PC-3 (cell line): ENCODE data around the gene STN1. TPM values are rescaled to one million over a fixed set of nuclear protein-coding genes. Genes with fewer than 3 reads are reported as not detected.

Experiments
- ATAC-seq: fragments of 200-7000 bp; cut with Tn5 transposase; 2 replicates; pipeline ENCODE4 v1.9.1; 2020; ENCODE audit warnings: mild to moderate bottlenecking, moderate library complexity
- BruUV-seq: library from RNA; stranded (reverse); fragments of 400-500 nt; replicated peaks from 2 replicates; lab custom pipeline; 2021; lab: Mats Ljungman, UMichigan
- CTCF ChIA-PET: fragments of 300-600 bp; sonication (Branson Sonifier 250); formaldehyde crosslinking; loops from one replicate; lab custom pipeline; 2022; ENCODE audit warnings: antibody characterized with exemption; lab: Charles Lee
- POLR2A ChIA-PET: fragments of 300-600 bp; sonication (Branson Sonifier 250); formaldehyde crosslinking; loops from one replicate; lab custom pipeline; 2022; ENCODE audit warnings: antibody characterized with exemption; ENCODE audit not compliant: unreplicated experiment; lab: Charles Lee
- DNase-seq: peaks from one replicate; pipeline ENCODE4 v3.0.0-alpha.2; 2015
- H2AFZ ChIP-seq: fragments of 300-600 bp; sonication (generic); 2 replicates; pipeline ENCODE4 v1.6.0; 2016; ENCODE audit warnings: antibody characterized with exemption, low read length
- H3F3A ChIP-seq: fragments of 300-600 bp; sonication (generic); one replicate; pipeline ENCODE4 v1.6.0; 2017; ENCODE audit warnings: antibody characterized with exemption, low read length, control low read depth, mild to moderate bottlenecking; ENCODE audit not compliant: unreplicated experiment
- H3K27ac ChIP-seq: fragments of 300-600 bp; sonication (generic); 2 replicates; pipeline ENCODE4 v1.5.1; 2016; ENCODE audit warnings: mild to moderate bottlenecking, low read length
- H3K27me3 ChIP-seq: fragments of 300-600 bp; sonication (generic); 2 replicates; pipeline ENCODE4 v1.6.1; 2016; ENCODE audit warnings: low read length, mixed read lengths
- H3K36me3 ChIP-seq: fragments of 300-600 bp; sonication (generic); 2 replicates; pipeline ENCODE4 v1.6.1; 2016; ENCODE audit warnings: low read depth, mixed run types, low read length, mixed read lengths
- H3K4me1 ChIP-seq: fragments of 300-600 bp; sonication (generic); 2 replicates; pipeline ENCODE4 v1.5.1; 2016; ENCODE audit warnings: low read length; ENCODE audit not compliant: insufficient read depth
- H3K4me2 ChIP-seq: fragments of 300-600 bp; sonication (generic); 2 replicates; pipeline ENCODE4 v1.6.0; 2016; ENCODE audit warnings: low read length
- H3K4me3 ChIP-seq: fragments of 300-600 bp; sonication (generic); 2 replicates; pipeline ENCODE4 v1.5.1; 2016; ENCODE audit warnings: mild to moderate bottlenecking, low read length, mixed read lengths
- H3K79me2 ChIP-seq: fragments of 300-600 bp; sonication (generic); 2 replicates; pipeline ENCODE4 v1.6.1; 2017; ENCODE audit warnings: low read length, mixed read lengths
- H3K9ac ChIP-seq: fragments of 300-600 bp; sonication (generic); 2 replicates; pipeline ENCODE4 v1.6.0; 2016; ENCODE audit warnings: mild to moderate bottlenecking, low read length
- H3K9me2 ChIP-seq: fragments of 300-600 bp; sonication (generic); replicated peaks from 2 replicates; pipeline ENCODE4 v1.6.1; 2016; ENCODE audit warnings: mixed run types, low read length, mixed read lengths
- H3K9me3 ChIP-seq: fragments of 300-600 bp; sonication (generic); 2 replicates; pipeline ENCODE4 v1.6.1; 2016; ENCODE audit warnings: low read length, mixed read lengths
- H4K20me1 ChIP-seq: fragments of 300-600 bp; sonication (generic); 2 replicates; pipeline ENCODE4 v1.6.1; 2016; ENCODE audit warnings: low read length, mixed read lengths
- CTCF ChIP-seq: fragments of 300-600 bp; sonication (generic); conservative IDR thresholded peaks from 2 replicates; pipeline ENCODE4 v1.5.1; 2017; ENCODE audit warnings: antibody characterized with exemption, low read depth, mild to moderate bottlenecking, low read length
- EZH2 ChIP-seq: fragments of 300-600 bp; sonication (generic); IDR thresholded peaks from one replicate; pipeline ENCODE4 v1.6.1; 2017; ENCODE audit warnings: antibody characterized with exemption, mild to moderate bottlenecking, low read length; ENCODE audit not compliant: unreplicated experiment
- EZH2phosphoT487 ChIP-seq: fragments of 300-600 bp; sonication (generic); IDR thresholded peaks from 2 replicates; pipeline ENCODE4 v1.6.1; 2018; ENCODE audit warnings: mild to moderate bottlenecking, antibody characterized with exemption, low read length, borderline replicate concordance
- intact Hi-C: fragments of 100-400 bp; cut with micrococcal nuclease; formaldehyde crosslinking; loops from 2 replicates; pipeline ENCODE4 v1.9.0; 2023
- total RNA-seq: library from RNA; depleted of rRNA; stranded (reverse); fragments of >200 nt; gene quantifications from 2 replicates; pipeline ENCODE4 v1.2.3, GENCODE V29; 2014; rRNA removed

STN1 gene
- total RNA-seq, 1 experiment from 2014 or later, result 33.5 TPM

- Histone ChIP-seq H3K9me2 (no peaks in the 10 kb centered on the region), H3K79me2 (no peaks in the 10 kb centered on the region), H4K20me1 (no peaks in the 10 kb centered on the region), H3K27me3 (no peaks in the 10 kb centered on the region), H3K4me1 (peaks cover 10% of the 10 kb centered on the region; the same call in 1 of the 2 replicates), H3K4me3 (no peak overlapping the region), H3K36me3 (no peaks in the 10 kb centered on the region), H3F3A (no peaks in the 10 kb centered on the region), H3K27ac (no peak overlapping the region), H3K4me2 (no peak overlapping the region), H2AFZ (no peak overlapping the region), H3K9ac (no peak overlapping the region), H3K9me3 (no peaks in the 10 kb centered on the region)
- DNase-seq (no peak), ATAC-seq (no peak)
- intact Hi-C loops, result no loop called here
- no TSS peak for BruUV-seq
- ChIA-PET POLR2A (no interaction called here), CTCF (no interaction called here)
- TF ChIP-seq CTCF (no peak), EZH2phosphoT487 (no peak), EZH2 (no peak)
Measured at GRCh38 chr10:103834436-103835095, 83.4 kb downstream of the STN1 start.

- no TSS peak for BruUV-seq
- ATAC-seq (peak; percentile 46; the same call in 1 of the 2 replicates), DNase-seq (peak; percentile 41)
- Histone ChIP-seq H3K4me3 (no peak overlapping the region), H3K4me1 (peaks cover 13% of the 10 kb centered on the region), H3K4me2 (0 out of 2 replicates have a peak overlapping the region, but pooled peaks have one; percentile 17), H3F3A (no peaks in the 10 kb centered on the region), H3K27me3 (no peaks in the 10 kb centered on the region), H3K27ac (0 out of 2 replicates have a peak overlapping the region, but pooled peaks have one; percentile 9), H3K9me2 (no peaks in the 10 kb centered on the region), H3K79me2 (no peaks in the 10 kb centered on the region), H2AFZ (no peak overlapping the region), H3K9me3 (no peaks in the 10 kb centered on the region), H3K9ac (no peak overlapping the region), H4K20me1 (no peaks in the 10 kb centered on the region), H3K36me3 (no peaks in the 10 kb centered on the region)
- ChIA-PET CTCF (no interaction called here), POLR2A (interaction anchor here (0.6 kb wide), 1 partner anchor 15 kb away, joined by 3 read pairs; no protein-coding TSS in a partner anchor)
- intact Hi-C loops, result no loop called here
- no peak for TF ChIP-seq EZH2
- no peak for TF ChIP-seq EZH2phosphoT487
Measured at GRCh38 chr10:103833731-103834365, 84.1 kb downstream of the STN1 start.

GRCh38 chr10:103832806-103833205, 85.2 kb downstream of the STN1 start:
- no peaks in the 10 kb centered on the region for H3K79me2 ChIP-seq
- H3K9ac ChIP-seq, result no peak overlapping the region
- no peak overlapping the region for H3K4me2 ChIP-seq
- H3K27ac ChIP-seq, result no peak overlapping the region
- ATAC-seq, result no peak
- no peak for DNase-seq
- ChIA-PET CTCF (no interaction called here), POLR2A (no interaction called here)
- no peaks in the 10 kb centered on the region for H3K27me3 ChIP-seq
- no peaks in the 10 kb centered on the region for H3F3A ChIP-seq
- H2AFZ ChIP-seq, result no peak overlapping the region
- no peaks in the 10 kb centered on the region for H3K9me3 ChIP-seq
- no peak overlapping the region for H3K4me3 ChIP-seq
- intact Hi-C loops, result no loop called here
- no peaks in the 10 kb centered on the region for H3K9me2 ChIP-seq
- no peak for TF ChIP-seq EZH2phosphoT487
- no peak for TF ChIP-seq EZH2
- no peak for TF ChIP-seq CTCF
- H3K36me3 ChIP-seq, result no peaks in the 10 kb centered on the region
- peaks cover 24% of the 10 kb centered on the region for H3K4me1 ChIP-seq
- no peaks in the 10 kb centered on the region for H4K20me1 ChIP-seq
- BruUV-seq, result no TSS peak

Other genes starting within 250 kb of the STN1 start
- gene SH3PXD2A, start 62.6 kb downstream of the STN1 start, total RNA-seq, result 2.9 and 3.4 TPM in 2 replicates
- 17.3 and 20.2 TPM in 2 replicates for gene SLK, start 49.0 kb upstream of the STN1 start, total RNA-seq
- gene COL17A1, start 167.7 kb upstream of the STN1 start, total RNA-seq, result 1.2 and 1.6 TPM in 2 replicates
- 2.9 and 4.7 TPM in 2 replicates for gene SFR1, start 204.0 kb upstream of the STN1 start, total RNA-seq